Measurements from ENCODE around the gene STK38L.

Gene STK38L

GRCh38 chr12:27212861-27213260 lies 31.2 kb upstream of the STK38L start:
- no peak for DNase-seq (ENCODE audit: extremely low read depth, insufficient read length)

GRCh38 chr12:27213304-27213703 lies 30.8 kb upstream of the STK38L start:
- no peaks in the 10 kb centered on the region for H3K27me3 ChIP-seq (replicated peaks; ENCODE audit: control insufficient read depth, insufficient read depth, low read length)
- TF ChIP-seq CTCF (IDR thresholded peaks at IDR 0.05; ENCODE audit: insufficient read depth, low read length, poor library complexity, severe bottlenecking), result no peak
- no peak overlapping the region for H3K4me3 ChIP-seq (replicated peaks; ENCODE audit: low read depth, low read length)
- no peak for DNase-seq (ENCODE audit: extremely low read depth, insufficient read length)
- no peaks in the 10 kb centered on the region for H3K36me3 ChIP-seq (ENCODE audit: control insufficient read depth, insufficient read depth, low read length)

More at GRCh38 chr12:27212861-27213260, 31.2 kb upstream of the STK38L start:
- H3K36me3 ChIP-seq (ENCODE audit: control insufficient read depth, insufficient read depth, low read length), result no peaks in the 10 kb centered on the region
- no peak overlapping the region for H3K4me3 ChIP-seq (replicated peaks; ENCODE audit: low read depth, low read length)
- no peaks in the 10 kb centered on the region for H3K27me3 ChIP-seq (replicated peaks; ENCODE audit: control insufficient read depth, insufficient read depth, low read length)
- TF ChIP-seq CTCF (IDR thresholded peaks at IDR 0.05; ENCODE audit: insufficient read depth, low read length, poor library complexity, severe bottlenecking), result no peak

- Histone ChIP-seq H3K36me3 (ENCODE audit: control insufficient read depth, insufficient read depth, low read length) (no peaks in the 10 kb centered on the region), H3K27me3 (replicated peaks; ENCODE audit: control insufficient read depth, insufficient read depth, low read length) (no peaks in the 10 kb centered on the region), H3K4me3 (replicated peaks; ENCODE audit: low read depth, low read length) (no peak overlapping the region)
- no peak for DNase-seq (ENCODE audit: extremely low read depth, insufficient read length)
- no peak for TF ChIP-seq CTCF (IDR thresholded peaks at IDR 0.05; ENCODE audit: insufficient read depth, low read length, poor library complexity, severe bottlenecking)
These were observed 30.0 kb upstream of the STK38L start for GRCh38 chr12:27213830-27214787.

GRCh38 chr12:27217590-27217989 lies 26.5 kb upstream of the STK38L start:
- Histone ChIP-seq H3K36me3 (ENCODE audit: control insufficient read depth, insufficient read depth, low read length) (no peaks in the 10 kb centered on the region), H3K27me3 (replicated peaks; ENCODE audit: control insufficient read depth, insufficient read depth, low read length) (no peaks in the 10 kb centered on the region), H3K4me3 (replicated peaks; ENCODE audit: low read depth, low read length) (no peak overlapping the region)
- no peak for TF ChIP-seq CTCF (IDR thresholded peaks at IDR 0.05; ENCODE audit: insufficient read depth, low read length, poor library complexity, severe bottlenecking)
- DNase-seq (ENCODE audit: extremely low read depth, insufficient read length), result no peak

GRCh38 chr12:27219693-27220054 lies 24.4 kb upstream of the STK38L start:
- no peak overlapping the region for H3K4me3 ChIP-seq (replicated peaks; ENCODE audit: low read depth, low read length)
- DNase-seq (ENCODE audit: extremely low read depth, insufficient read length), result no peak
- H3K27me3 ChIP-seq (replicated peaks; ENCODE audit: control insufficient read depth, insufficient read depth, low read length), result no peaks in the 10 kb centered on the region
- H3K36me3 ChIP-seq (ENCODE audit: control insufficient read depth, insufficient read depth, low read length), result no peaks in the 10 kb centered on the region
- no peak for TF ChIP-seq CTCF (IDR thresholded peaks at IDR 0.05; ENCODE audit: insufficient read depth, low read length, poor library complexity, severe bottlenecking)
